HL-60/S4 (cell line): ENCODE results near the gene RHOXF2.
"Not testable (repeated sequence)": the region's sequence is repeated elsewhere in the genome, so short reads cannot be mapped to it uniquely, and the experiment has no call there.

Source experiments
- in situ Hi-C: fragments of 300-500 bp; cut with MboI; formaldehyde crosslinking; loops from 2 replicates; pipeline ENCODE4 v1.14.3; 2022; ENCODE audit warnings: low sequenced_read_pairs

RHOXF2 gene

GRCh38 chrX:120196626-120197283 is 38.3 kb downstream of the RHOXF2 start:
- in situ Hi-C loops = not testable (repeated sequence)

GRCh38 chrX:120200851-120201250 is 42.4 kb downstream of the RHOXF2 start:
- in situ Hi-C loops = no loop called here

GRCh38 chrX:120205816-120206753 is 47.7 kb downstream of the RHOXF2 start:
- in situ Hi-C loops = no loop called here

GRCh38 chrX:120207009-120207605 is 48.7 kb downstream of the RHOXF2 start:
- in situ Hi-C loops = no loop called here

- in situ Hi-C loops = no loop called here
Observed at GRCh38 chrX:120213438-120214265, 55.2 kb downstream of the RHOXF2 start.
